ENCODE data around the gene ST6GALNAC4.

The ST6GALNAC4 gene

GRCh38 chr9:127928676-127929624 is 12.1 kb upstream of the ST6GALNAC4 start:
- no peak overlapping the region for H3K4me3 ChIP-seq (ENCODE audit: low read length in 2 of 2)
- no peaks in the 10 kb centered on the region for H3K36me3 ChIP-seq (ENCODE audit: control insufficient read depth in 2 of 2, insufficient read depth in 2 of 2, low read length in 2 of 2)
- H3K27me3 ChIP-seq (ENCODE audit: control insufficient read depth in 1 of 2, insufficient read depth in 2 of 2, low read length in 2 of 2) = peaks cover 35 to 47% of the 10 kb centered on the region in 2 donors
- no peak overlapping the region for H3K27ac ChIP-seq (ENCODE audit: low read length)
- H3K9me3 ChIP-seq (ENCODE audit: control insufficient read depth in 2 of 2, low read length in 2 of 2) = no peaks in the 10 kb centered on the region
- no peak overlapping the region for H3K9ac ChIP-seq (ENCODE audit: low read length in 2 of 2)
- peaks cover 25% of the 10 kb centered on the region for H3K4me1 ChIP-seq (ENCODE audit: control insufficient read depth, insufficient read depth, low read length)

GRCh38 chr9:127927988-127928675 is 11.3 kb upstream of the ST6GALNAC4 start:
- H3K4me3 ChIP-seq (ENCODE audit: low read length in 2 of 2) = no peak overlapping the region
- peaks cover 35 to 47% of the 10 kb centered on the region in 2 donors for H3K27me3 ChIP-seq (ENCODE audit: control insufficient read depth in 1 of 2, insufficient read depth in 2 of 2, low read length in 2 of 2)
- H3K9ac ChIP-seq (ENCODE audit: low read length in 2 of 2) = no peak overlapping the region
- H3K36me3 ChIP-seq (ENCODE audit: control insufficient read depth in 2 of 2, insufficient read depth in 2 of 2, low read length in 2 of 2) = no peaks in the 10 kb centered on the region
- peaks cover 25% of the 10 kb centered on the region for H3K4me1 ChIP-seq (ENCODE audit: control insufficient read depth, insufficient read depth, low read length)
- H3K9me3 ChIP-seq (ENCODE audit: control insufficient read depth in 2 of 2, low read length in 2 of 2) = no peaks in the 10 kb centered on the region
- H3K27ac ChIP-seq (ENCODE audit: low read length) = no peak overlapping the region

GRCh38 chr9:127927201-127927987 is 10.6 kb upstream of the ST6GALNAC4 start:
- Histone ChIP-seq H3K27ac (ENCODE audit: low read length) (no peak overlapping the region), H3K27me3 (ENCODE audit: control insufficient read depth in 1 of 2, insufficient read depth in 2 of 2, low read length in 2 of 2) (peaks cover 35 to 47% of the 10 kb centered on the region in 2 donors), H3K4me3 (ENCODE audit: low read length in 2 of 2) (peak overlapping the region in 1 of 2 donors; percentile 8), H3K9me3 (ENCODE audit: control insufficient read depth in 2 of 2, low read length in 2 of 2) (no peaks in the 10 kb centered on the region), H3K36me3 (ENCODE audit: control insufficient read depth in 2 of 2, insufficient read depth in 2 of 2, low read length in 2 of 2) (no peaks in the 10 kb centered on the region), H3K9ac (ENCODE audit: low read length in 2 of 2) (no peak overlapping the region), H3K4me1 (ENCODE audit: control insufficient read depth, insufficient read depth, low read length) (peaks cover 25% of the 10 kb centered on the region)

- Histone ChIP-seq H3K9ac (ENCODE audit: low read length in 2 of 2) (no peak overlapping the region), H3K4me1 (ENCODE audit: control insufficient read depth, insufficient read depth, low read length) (peaks cover 26% of the 10 kb centered on the region), H3K36me3 (ENCODE audit: control insufficient read depth in 2 of 2, insufficient read depth in 2 of 2, low read length in 2 of 2) (no peaks in the 10 kb centered on the region), H3K27ac (ENCODE audit: low read length) (no peak overlapping the region), H3K4me3 (ENCODE audit: low read length in 2 of 2) (peak overlapping the region in 1 of 2 donors; percentile 8), H3K27me3 (ENCODE audit: control insufficient read depth in 1 of 2, insufficient read depth in 2 of 2, low read length in 2 of 2) (peaks cover 38 to 47% of the 10 kb centered on the region in 2 donors), H3K9me3 (ENCODE audit: control insufficient read depth in 2 of 2, low read length in 2 of 2) (no peaks in the 10 kb centered on the region)
Observed at GRCh38 chr9:127926906-127927200, 10.0 kb upstream of the ST6GALNAC4 start.

GRCh38 chr9:127925959-127926905 is 9.4 kb upstream of the ST6GALNAC4 start:
- Histone ChIP-seq H3K9ac (ENCODE audit: low read length in 2 of 2) (no peak overlapping the region), H3K9me3 (ENCODE audit: control insufficient read depth in 2 of 2, low read length in 2 of 2) (no peaks in the 10 kb centered on the region), H3K36me3 (ENCODE audit: control insufficient read depth in 2 of 2, insufficient read depth in 2 of 2, low read length in 2 of 2) (no peaks in the 10 kb centered on the region), H3K4me3 (ENCODE audit: low read length in 2 of 2) (no peak overlapping the region), H3K27ac (ENCODE audit: low read length) (no peak overlapping the region), H3K4me1 (ENCODE audit: control insufficient read depth, insufficient read depth, low read length) (peaks cover 31% of the 10 kb centered on the region), H3K27me3 (ENCODE audit: control insufficient read depth in 1 of 2, insufficient read depth in 2 of 2, low read length in 2 of 2) (peaks cover 38 to 43% of the 10 kb centered on the region in 2 donors)

- H3K27ac ChIP-seq (ENCODE audit: low read length) = no peak overlapping the region
- H3K9me3 ChIP-seq (ENCODE audit: control insufficient read depth in 2 of 2, low read length in 2 of 2) = no peaks in the 10 kb centered on the region
- H3K4me3 ChIP-seq (ENCODE audit: low read length in 2 of 2) = no peak overlapping the region
- H3K4me1 ChIP-seq (ENCODE audit: control insufficient read depth, insufficient read depth, low read length) = peaks cover 22% of the 10 kb centered on the region
- H3K27me3 ChIP-seq (ENCODE audit: control insufficient read depth in 1 of 2, insufficient read depth in 2 of 2, low read length in 2 of 2) = peaks cover 35 to 37% of the 10 kb centered on the region in 2 donors
- no peak overlapping the region for H3K9ac ChIP-seq (ENCODE audit: low read length in 2 of 2)
- H3K36me3 ChIP-seq (ENCODE audit: control insufficient read depth in 2 of 2, insufficient read depth in 2 of 2, low read length in 2 of 2) = no peaks in the 10 kb centered on the region
Observed at GRCh38 chr9:127924736-127925444, 8.0 kb upstream of the ST6GALNAC4 start.

- H3K27me3 ChIP-seq (ENCODE audit: control insufficient read depth in 1 of 2, insufficient read depth in 2 of 2, low read length in 2 of 2) = peaks cover 28 to 31% of the 10 kb centered on the region in 2 donors
- no peak overlapping the region for H3K27ac ChIP-seq (ENCODE audit: low read length)
- H3K36me3 ChIP-seq (ENCODE audit: control insufficient read depth in 2 of 2, insufficient read depth in 2 of 2, low read length in 2 of 2) = no peaks in the 10 kb centered on the region
- H3K4me3 ChIP-seq (ENCODE audit: low read length in 2 of 2) = no peak overlapping the region
- H3K9me3 ChIP-seq (ENCODE audit: control insufficient read depth in 2 of 2, low read length in 2 of 2) = no peaks in the 10 kb centered on the region
- peaks cover 31% of the 10 kb centered on the region for H3K4me1 ChIP-seq (ENCODE audit: control insufficient read depth, insufficient read depth, low read length)
- no peak overlapping the region for H3K9ac ChIP-seq (ENCODE audit: low read length in 2 of 2)
Observed at GRCh38 chr9:127923771-127924170, 6.9 kb upstream of the ST6GALNAC4 start.

GRCh38 chr9:127923046-127923445 is 6.2 kb upstream of the ST6GALNAC4 start:
- peaks cover 32% of the 10 kb centered on the region for H3K4me1 ChIP-seq (ENCODE audit: control insufficient read depth, insufficient read depth, low read length)
- no peaks in the 10 kb centered on the region for H3K36me3 ChIP-seq (ENCODE audit: control insufficient read depth in 2 of 2, insufficient read depth in 2 of 2, low read length in 2 of 2)
- peaks cover 20 to 25% of the 10 kb centered on the region in 2 donors for H3K27me3 ChIP-seq (ENCODE audit: control insufficient read depth in 1 of 2, insufficient read depth in 2 of 2, low read length in 2 of 2)
- H3K9me3 ChIP-seq (ENCODE audit: control insufficient read depth in 2 of 2, low read length in 2 of 2) = no peaks in the 10 kb centered on the region
- no peak overlapping the region for H3K4me3 ChIP-seq (ENCODE audit: low read length in 2 of 2)
- H3K9ac ChIP-seq (ENCODE audit: low read length in 2 of 2) = no peak overlapping the region
- no peak overlapping the region for H3K27ac ChIP-seq (ENCODE audit: low read length)

GRCh38 chr9:127921557-127922120 is 4.8 kb upstream of the ST6GALNAC4 start:
- Histone ChIP-seq H3K27me3 (ENCODE audit: control insufficient read depth in 1 of 2, insufficient read depth in 2 of 2, low read length in 2 of 2) (peaks cover 11 to 13% of the 10 kb centered on the region in 2 donors), H3K27ac (ENCODE audit: low read length) (no peak overlapping the region), H3K9me3 (ENCODE audit: control insufficient read depth in 2 of 2, low read length in 2 of 2) (no peaks in the 10 kb centered on the region), H3K9ac (ENCODE audit: low read length in 2 of 2) (no peak overlapping the region), H3K36me3 (ENCODE audit: control insufficient read depth in 2 of 2, insufficient read depth in 2 of 2, low read length in 2 of 2) (no peaks in the 10 kb centered on the region), H3K4me3 (ENCODE audit: low read length in 2 of 2) (peak overlapping the region in 1 of 2 donors; percentile 57), H3K4me1 (ENCODE audit: control insufficient read depth, insufficient read depth, low read length) (peaks cover 30% of the 10 kb centered on the region)

All from stomach smooth muscle (tissue), 2 donors.